HepG2 (cell line): ENCODE measurements around the gene NFE2L1. TPM values are rescaled to one million over a fixed set of nuclear protein-coding genes. Genes with fewer than 3 reads are reported as not detected.

ENCODE experiments used
- ATAC-seq: fragments of 200-7000 bp; cut with Tn5 transposase; 3 replicates; pipeline ENCODE4 v1.9.1; 2020; ENCODE audit warnings: mild to moderate bottlenecking, moderate library complexity
- BruUV-seq: library from RNA; stranded (reverse); fragments of 400-500 nt; replicated peaks from 2 replicates; lab custom pipeline; 2021; lab: Mats Ljungman, UMichigan
- CTCF ChIA-PET: fragments of 300-600 bp; formaldehyde crosslinking; extraction: SDS; loops from one replicate; lab custom pipeline; 2021; ENCODE audit warnings: low total read pairs, inconsistent platforms, low intra/inter-chr PET ratio; lab: Yijun Ruan, JAX
- POLR2A ChIA-PET: fragments of 350-600 bp; sonication (Branson Sonifier 250); formaldehyde crosslinking; loops from one replicate; lab custom pipeline; 2020; ENCODE audit warnings: antibody characterized with exemption, inconsistent platforms; lab: Yijun Ruan, JAX
- DNase-seq: peaks from one replicate; pipeline ENCODE4 v3.0.0-alpha.2; 2015; ENCODE audit warnings: low spot score
- FAIRE-seq: peaks from 3 replicates; lab custom pipeline; 2011; peaks lifted over from hg19 to GRCh38; lab: Jason Lieb, UNC
- H2AFZ ChIP-seq: one replicate; pipeline ENCODE4 v1.6.1; 2011; ENCODE audit warnings: low read length, inconsistent platforms
- H3K27ac ChIP-seq: fragments of 300-600 bp; 3 replicates; pipeline ENCODE4 v1.8.0; 2011; ENCODE audit warnings: mixed run types, mild to moderate bottlenecking, mixed read lengths, low read length, inconsistent platforms; ENCODE audit not compliant: insufficient read depth; ENCODE audit errors: extremely low read length
- H3K27me3 ChIP-seq, 2 experiments: fragments of 200-600 bp in 1 of 2; 2 replicates in 1 of 2; 3 replicates in 1 of 2; pipeline versions ENCODE4 v1.6.0 to v1.8.0; 2011; ENCODE audit warnings: low read length in 2 of 2, mild to moderate bottlenecking in 2 of 2, moderate library complexity in 2 of 2, inconsistent platforms in 1 of 2; ENCODE audit not compliant: insufficient read depth in 2 of 2, control insufficient read depth in 1 of 2
- H3K36me3 ChIP-seq, 2 experiments: fragments of 200-600 bp in 1 of 2; replicated peaks in 1 of 2; 2 replicates in 1 of 2; 3 replicates in 1 of 2; pipeline versions ENCODE4 v1.5.1 to v1.8.0; 2011; ENCODE audit warnings: low read length in 2 of 2, inconsistent platforms in 1 of 2; ENCODE audit not compliant: insufficient read depth in 2 of 2, control insufficient read depth in 1 of 2
- H3K4me1 ChIP-seq: 2 replicates; pipeline ENCODE4 v1.5.1; 2012; ENCODE audit warnings: low read length, inconsistent platforms; ENCODE audit not compliant: insufficient read depth
- H3K4me2 ChIP-seq: 2 replicates; pipeline ENCODE4 v1.6.0; 2011; ENCODE audit warnings: low read depth, low read length, inconsistent platforms
- H3K4me3 ChIP-seq, 3 experiments: fragments of 200-600 bp in 1 of 3; sonication (generic), shearing (Covaris generic) in 1 of 3; replicated peaks in 1 of 3; 2 replicates each; pipeline ENCODE4 v1.5.1; 2011 to 2016; ENCODE audit warnings: low read length in 3 of 3, inconsistent platforms in 2 of 3, low read depth in 2 of 3, mild to moderate bottlenecking in 2 of 3, control low read depth in 1 of 3, mixed read lengths in 1 of 3; ENCODE audit not compliant: insufficient read depth in 1 of 3
- H3K79me2 ChIP-seq: one replicate; pipeline ENCODE4 v1.6.1; 2011; ENCODE audit warnings: low read length, inconsistent platforms; ENCODE audit not compliant: insufficient read depth
- H3K9ac ChIP-seq: 2 replicates; pipeline ENCODE4 v1.6.0; 2011; ENCODE audit warnings: mild to moderate bottlenecking, low read depth, low read length, inconsistent platforms; ENCODE audit not compliant: insufficient read depth
- H3K9me3 ChIP-seq: 2 replicates; pipeline ENCODE4 v1.5.1; 2012; ENCODE audit warnings: mild to moderate bottlenecking, low read length
- H4K20me1 ChIP-seq: 2 replicates; pipeline ENCODE4 v1.6.0; 2011; ENCODE audit warnings: inconsistent platforms, mild to moderate bottlenecking, low read length, moderate library complexity; ENCODE audit not compliant: insufficient read depth
- ATRX ChIP-seq: sonication (generic); formaldehyde crosslinking; IDR thresholded peaks from 2 replicates; pipeline ENCODE4 v1.4.0; 2020; ENCODE audit warnings: missing genetic modification reagents, borderline replicate concordance
- EEA1 ChIP-seq: sonication (generic); formaldehyde crosslinking; IDR thresholded peaks from 2 replicates; pipeline ENCODE4 v1.5.1; 2020; ENCODE audit warnings: mild to moderate bottlenecking, missing genetic modification reagents, borderline replicate concordance
- FOXJ3 ChIP-seq: sonication (generic); formaldehyde crosslinking; IDR thresholded peaks from 2 replicates; pipeline ENCODE4 v1.4.0; 2020; ENCODE audit warnings: missing genetic modification reagents, mild to moderate bottlenecking, borderline replicate concordance
- IKZF4 ChIP-seq: sonication (generic); formaldehyde crosslinking; IDR thresholded peaks from 2 replicates; pipeline ENCODE4 v1.5.1; 2020; ENCODE audit warnings: borderline replicate concordance, mild to moderate bottlenecking, low read depth, missing genetic modification reagents; ENCODE audit errors: not compliant biosample characterization
- JUN ChIP-seq: sonication (generic); formaldehyde crosslinking; IDR thresholded peaks from 2 replicates; pipeline ENCODE4 v1.4.0; 2020; ENCODE audit warnings: mild to moderate bottlenecking, missing genetic modification reagents
- NFKB2 ChIP-seq: sonication (generic); formaldehyde crosslinking; IDR thresholded peaks from 2 replicates; pipeline ENCODE4 v1.4.0; 2020; ENCODE audit warnings: missing genetic modification reagents, borderline replicate concordance
- REXO4 ChIP-seq: sonication (generic); formaldehyde crosslinking; IDR thresholded peaks from 2 replicates; pipeline ENCODE4 v1.8.0; 2022; ENCODE audit warnings: missing genetic modification reagents, mild to moderate bottlenecking, borderline replicate concordance
- SPEN ChIP-seq: sonication (generic); formaldehyde crosslinking; IDR thresholded peaks from 2 replicates; pipeline ENCODE4 v1.5.1; 2020; ENCODE audit warnings: low read depth, mild to moderate bottlenecking, missing genetic modification reagents
- ZKSCAN8 ChIP-seq: IDR thresholded peaks from 2 replicates; pipeline ENCODE4 v1.6.1; 2016; ENCODE audit warnings: borderline replicate concordance, missing genetic modification reagents, missing compliant biosample characterization
- ZNF180 ChIP-seq: sonication (generic); formaldehyde crosslinking; IDR thresholded peaks from 2 replicates; pipeline ENCODE4 v1.4.0; 2020; ENCODE audit warnings: low read depth, missing genetic modification reagents, borderline replicate concordance
- ZNF501 ChIP-seq: sonication (generic); formaldehyde crosslinking; IDR thresholded peaks from 2 replicates; pipeline ENCODE4 v1.5.1; 2020; ENCODE audit warnings: mild to moderate bottlenecking, moderate library complexity, missing genetic modification reagents
- ZNF562 ChIP-seq: sonication (generic); formaldehyde crosslinking; IDR thresholded peaks from 2 replicates; pipeline ENCODE4 v1.8.0; 2022; ENCODE audit warnings: missing genetic modification reagents, borderline replicate concordance
- WGBS: methylation state at CpG from one replicate; pipeline ENCODE4 v1.1.6; 2017; ENCODE audit warnings: low lambda C conversion rate; 5-methylcytosine and 5-hydroxymethylcytosine counted together
- in situ Hi-C: cut with HindIII; loops from 2 replicates; pipeline ENCODE4 v1.10.0; 2017; ENCODE audit warnings: low pct_unique_long_range_greater_than_20kb; ENCODE audit not compliant: extremely low pct_ligation_motif_present
- intact Hi-C: fragments of 100-400 bp; cut with micrococcal nuclease; formaldehyde crosslinking; loops from one replicate; pipeline ENCODE4 v1.10.0; 2022; ENCODE audit not compliant: unreplicated experiment
- polyA plus RNA-seq, 8 experiments: library from polyadenylated mRNA; depleted of rRNA in 3 of 8; stranded (reverse) in 7 of 8; unstranded in 1 of 8; fragments of >200 nt; fragmentation: Illumina TruSeq in 4 of 8; extraction: Trizol in 4 of 8; gene quantifications; 2 replicates each; pipeline versions ENCODE4 v1.2.1 to v1.2.3, GENCODE V29; 2011 to 2016; ENCODE audit warnings: low read depth in 4 of 8, missing spikeins in 1 of 8, mixed read lengths in 1 of 8; ENCODE audit not compliant: insufficient read depth in 1 of 8
- total RNA-seq, 5 experiments: library from RNA; depleted of rRNA; stranded (reverse); fragments of >200 nt; fragmentation: Illumina TruSeq; extraction: Trizol; gene quantifications; 2 replicates each; pipeline ENCODE4 v1.2.3, GENCODE V29; 2016; ENCODE audit warnings: low read depth in 1 of 5
- TF ChIP-seq, protein P1 (sequence below): sonication (generic); formaldehyde crosslinking; IDR thresholded peaks from 2 replicates; pipeline ENCODE4 v1.5.1; 2020; ENCODE audit warnings: mild to moderate bottlenecking, missing genetic modification reagents, moderate library complexity

Gene NFE2L1
- total and polyA plus RNA-seq, 2 of the 13 experiments (the other 11 are each of a cell fraction or from before 2014, with no cell fraction given): 67.0 to 234 TPM

- POLR2A ChIA-PET: interaction anchor here (1.6 to 3.4 kb wide), 2 partner anchors 10 kb away, joined by 7 to 29 read pairs; partner anchors contain the start of gene NFE2L1
- CTCF ChIA-PET: no interaction called here
- no peaks in the 10 kb centered on the region for H3K9me3 ChIP-seq
- intact Hi-C loops: no loop called here
- peaks cover 18% of the 10 kb centered on the region for H4K20me1 ChIP-seq
- ATAC-seq: no peak
- H2AFZ ChIP-seq: no peak overlapping the region
- DNase-seq: no peak
- no TSS peak for BruUV-seq
- WGBS: 93% methylated on average over 8 of the region's 11 CpGs
- H3K79me2 ChIP-seq: peaks cover 7% of the 10 kb centered on the region
- H3K4me1 ChIP-seq: peaks cover 18% of the 10 kb centered on the region
- no peak overlapping the region for H3K9ac ChIP-seq
- TF ChIP-seq ZNF501 (CRISPR knock-in tag): no peak
- TF ChIP-seq ZNF180 (CRISPR knock-in tag): no peak
- H3K27ac ChIP-seq: no peak overlapping the region
- no peak overlapping the region for H3K4me2 ChIP-seq
- no peak for FAIRE-seq
- H3K4me3 ChIP-seq: no peak overlapping the region
- in situ Hi-C loops: no loop called here
- no peaks in the 10 kb centered on the region for H3K27me3 ChIP-seq
- peaks cover 54 to 90% of the 10 kb centered on the region in 2 experiments for H3K36me3 ChIP-seq
These were observed 10.4 kb downstream of the NFE2L1 start for GRCh38 chr17:48058393-48059124.

GRCh38 chr17:48059125-48059668 lies 11.0 kb downstream of the NFE2L1 start:
- H3K36me3 ChIP-seq: peaks cover 51 to 86% of the 10 kb centered on the region in 2 experiments
- intact Hi-C loops (no loop called here), in situ Hi-C loops (no loop called here)
- H3K4me1 ChIP-seq: peaks cover 17% of the 10 kb centered on the region
- no peak for ATAC-seq
- H3K27ac ChIP-seq: no peak overlapping the region
- peaks cover under 1% of the 10 kb centered on the region for H3K79me2 ChIP-seq
- no peak overlapping the region for H3K9ac ChIP-seq
- peaks cover 11% of the 10 kb centered on the region for H4K20me1 ChIP-seq
- H3K4me3 ChIP-seq: no peak overlapping the region
- POLR2A ChIA-PET: interaction anchor here (1.2 to 3.4 kb wide), 3 partner anchors 9 to 13 kb away, joined by 5 to 29 read pairs (median 7); partner anchors contain the start of gene NFE2L1
- H3K9me3 ChIP-seq: no peaks in the 10 kb centered on the region
- FAIRE-seq: no peak
- H3K27me3 ChIP-seq: no peaks in the 10 kb centered on the region
- H2AFZ ChIP-seq: no peak overlapping the region
- no TSS peak for BruUV-seq
- H3K4me2 ChIP-seq: no peak overlapping the region
- 99% methylated on average over 32 of the region's 32 CpGs for WGBS
- DNase-seq: no peak
- CTCF ChIA-PET: no interaction called here
- TF ChIP-seq REXO4 (CRISPR knock-in tag) (no peak), IKZF4 (CRISPR knock-in tag) (no peak), ZKSCAN8 (no peak), JUN (no peak), ZNF562 (CRISPR knock-in tag) (no peak), EEA1 (CRISPR knock-in tag) (no peak), ATRX (CRISPR knock-in tag) (no peak), SPEN (no peak), NFKB2 (CRISPR knock-in tag) (peak; percentile 29; the same call in 1 of the 2 replicates), FOXJ3 (CRISPR knock-in tag) (no peak)
- TF ChIP-seq, protein P1, sequence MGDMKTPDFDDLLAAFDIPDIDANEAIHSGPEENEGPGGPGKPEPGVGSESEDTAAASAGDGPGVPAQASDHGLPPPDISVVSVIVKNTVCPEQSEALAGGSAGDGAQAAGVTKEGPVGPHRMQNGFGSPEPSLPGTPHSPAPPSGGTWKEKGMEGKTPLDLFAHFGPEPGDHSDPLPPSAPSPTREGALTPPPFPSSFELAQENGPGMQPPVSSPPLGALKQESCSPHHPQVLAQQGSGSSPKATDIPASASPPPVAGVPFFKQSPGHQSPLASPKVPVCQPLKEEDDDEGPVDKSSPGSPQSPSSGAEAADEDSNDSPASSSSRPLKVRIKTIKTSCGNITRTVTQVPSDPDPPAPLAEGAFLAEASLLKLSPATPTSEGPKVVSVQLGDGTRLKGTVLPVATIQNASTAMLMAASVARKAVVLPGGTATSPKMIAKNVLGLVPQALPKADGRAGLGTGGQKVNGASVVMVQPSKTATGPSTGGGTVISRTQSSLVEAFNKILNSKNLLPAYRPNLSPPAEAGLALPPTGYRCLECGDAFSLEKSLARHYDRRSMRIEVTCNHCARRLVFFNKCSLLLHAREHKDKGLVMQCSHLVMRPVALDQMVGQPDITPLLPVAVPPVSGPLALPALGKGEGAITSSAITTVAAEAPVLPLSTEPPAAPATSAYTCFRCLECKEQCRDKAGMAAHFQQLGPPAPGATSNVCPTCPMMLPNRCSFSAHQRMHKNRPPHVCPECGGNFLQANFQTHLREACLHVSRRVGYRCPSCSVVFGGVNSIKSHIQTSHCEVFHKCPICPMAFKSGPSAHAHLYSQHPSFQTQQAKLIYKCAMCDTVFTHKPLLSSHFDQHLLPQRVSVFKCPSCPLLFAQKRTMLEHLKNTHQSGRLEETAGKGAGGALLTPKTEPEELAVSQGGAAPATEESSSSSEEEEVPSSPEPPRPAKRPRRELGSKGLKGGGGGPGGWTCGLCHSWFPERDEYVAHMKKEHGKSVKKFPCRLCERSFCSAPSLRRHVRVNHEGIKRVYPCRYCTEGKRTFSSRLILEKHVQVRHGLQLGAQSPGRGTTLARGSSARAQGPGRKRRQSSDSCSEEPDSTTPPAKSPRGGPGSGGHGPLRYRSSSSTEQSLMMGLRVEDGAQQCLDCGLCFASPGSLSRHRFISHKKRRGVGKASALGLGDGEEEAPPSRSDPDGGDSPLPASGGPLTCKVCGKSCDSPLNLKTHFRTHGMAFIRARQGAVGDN: 0 out of 2 replicates have a peak, but pooled peaks have one; percentile 14
